ENCODE results near the gene APOH. TPM values are rescaled to one million over a fixed set of nuclear protein-coding genes. Genes with fewer than 3 reads are reported as not detected.

APOH gene
- total and polyA plus RNA-seq, 2 of the 13 experiments (the other 11 are each of a cell fraction or from before 2014, with no cell fraction given): 4,846 to 5,748 TPM

DNA sequence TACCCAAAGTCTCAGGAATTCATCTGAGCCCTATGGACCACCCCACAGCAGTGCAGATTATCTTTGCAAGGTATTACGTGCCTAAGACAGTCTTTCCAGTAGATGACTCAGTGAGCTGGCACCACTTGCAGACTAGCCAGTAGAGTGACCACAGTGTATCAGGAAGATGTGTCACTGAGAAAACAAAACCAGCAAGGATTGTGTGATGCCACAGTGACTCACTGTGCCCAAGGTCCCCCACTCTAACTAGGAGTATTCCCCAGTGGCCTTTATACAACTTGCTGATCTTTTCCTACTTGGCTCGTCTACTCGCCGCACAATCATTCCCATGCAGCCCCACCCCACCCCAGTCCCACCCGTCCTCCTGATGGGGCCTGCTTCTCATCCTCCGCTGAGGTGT lies 46.4 kb upstream of the APOH start (continued):
- 0 out of 4 replicates have a peak, but pooled peaks of 1 of the 2 experiments have one; percentile 11 for TF ChIP-seq MAFK (conservative IDR thresholded peaks at IDR 0.05 in 1 of 2, IDR thresholded peaks at IDR 0.05 in 1 of 2; ENCODE audit: low read length in 2 of 2)
- TF ChIP-seq ZNF101 (CRISPR knock-in tag; IDR thresholded peaks at IDR 0.05; ENCODE audit: borderline replicate concordance, low read depth): no peak
- TF ChIP-seq EHMT2 (IDR thresholded peaks at IDR 0.05; ENCODE audit: borderline replicate concordance, low read depth, low read length): no peak

GRCh38 chr17:66273586-66273848 lies 44.3 kb upstream of the APOH start:
- ChIA-PET POLR2A (no interaction called here), CTCF (ENCODE audit: low intra/inter-chr PET ratio, low total read pairs) (no interaction called here)
- BruUV-seq (replicated peaks): no TSS peak
- TF ChIP-seq ZNF792 (CRISPR knock-in tag; IDR thresholded peaks at IDR 0.05): no peak
- TF ChIP-seq, protein P1, sequence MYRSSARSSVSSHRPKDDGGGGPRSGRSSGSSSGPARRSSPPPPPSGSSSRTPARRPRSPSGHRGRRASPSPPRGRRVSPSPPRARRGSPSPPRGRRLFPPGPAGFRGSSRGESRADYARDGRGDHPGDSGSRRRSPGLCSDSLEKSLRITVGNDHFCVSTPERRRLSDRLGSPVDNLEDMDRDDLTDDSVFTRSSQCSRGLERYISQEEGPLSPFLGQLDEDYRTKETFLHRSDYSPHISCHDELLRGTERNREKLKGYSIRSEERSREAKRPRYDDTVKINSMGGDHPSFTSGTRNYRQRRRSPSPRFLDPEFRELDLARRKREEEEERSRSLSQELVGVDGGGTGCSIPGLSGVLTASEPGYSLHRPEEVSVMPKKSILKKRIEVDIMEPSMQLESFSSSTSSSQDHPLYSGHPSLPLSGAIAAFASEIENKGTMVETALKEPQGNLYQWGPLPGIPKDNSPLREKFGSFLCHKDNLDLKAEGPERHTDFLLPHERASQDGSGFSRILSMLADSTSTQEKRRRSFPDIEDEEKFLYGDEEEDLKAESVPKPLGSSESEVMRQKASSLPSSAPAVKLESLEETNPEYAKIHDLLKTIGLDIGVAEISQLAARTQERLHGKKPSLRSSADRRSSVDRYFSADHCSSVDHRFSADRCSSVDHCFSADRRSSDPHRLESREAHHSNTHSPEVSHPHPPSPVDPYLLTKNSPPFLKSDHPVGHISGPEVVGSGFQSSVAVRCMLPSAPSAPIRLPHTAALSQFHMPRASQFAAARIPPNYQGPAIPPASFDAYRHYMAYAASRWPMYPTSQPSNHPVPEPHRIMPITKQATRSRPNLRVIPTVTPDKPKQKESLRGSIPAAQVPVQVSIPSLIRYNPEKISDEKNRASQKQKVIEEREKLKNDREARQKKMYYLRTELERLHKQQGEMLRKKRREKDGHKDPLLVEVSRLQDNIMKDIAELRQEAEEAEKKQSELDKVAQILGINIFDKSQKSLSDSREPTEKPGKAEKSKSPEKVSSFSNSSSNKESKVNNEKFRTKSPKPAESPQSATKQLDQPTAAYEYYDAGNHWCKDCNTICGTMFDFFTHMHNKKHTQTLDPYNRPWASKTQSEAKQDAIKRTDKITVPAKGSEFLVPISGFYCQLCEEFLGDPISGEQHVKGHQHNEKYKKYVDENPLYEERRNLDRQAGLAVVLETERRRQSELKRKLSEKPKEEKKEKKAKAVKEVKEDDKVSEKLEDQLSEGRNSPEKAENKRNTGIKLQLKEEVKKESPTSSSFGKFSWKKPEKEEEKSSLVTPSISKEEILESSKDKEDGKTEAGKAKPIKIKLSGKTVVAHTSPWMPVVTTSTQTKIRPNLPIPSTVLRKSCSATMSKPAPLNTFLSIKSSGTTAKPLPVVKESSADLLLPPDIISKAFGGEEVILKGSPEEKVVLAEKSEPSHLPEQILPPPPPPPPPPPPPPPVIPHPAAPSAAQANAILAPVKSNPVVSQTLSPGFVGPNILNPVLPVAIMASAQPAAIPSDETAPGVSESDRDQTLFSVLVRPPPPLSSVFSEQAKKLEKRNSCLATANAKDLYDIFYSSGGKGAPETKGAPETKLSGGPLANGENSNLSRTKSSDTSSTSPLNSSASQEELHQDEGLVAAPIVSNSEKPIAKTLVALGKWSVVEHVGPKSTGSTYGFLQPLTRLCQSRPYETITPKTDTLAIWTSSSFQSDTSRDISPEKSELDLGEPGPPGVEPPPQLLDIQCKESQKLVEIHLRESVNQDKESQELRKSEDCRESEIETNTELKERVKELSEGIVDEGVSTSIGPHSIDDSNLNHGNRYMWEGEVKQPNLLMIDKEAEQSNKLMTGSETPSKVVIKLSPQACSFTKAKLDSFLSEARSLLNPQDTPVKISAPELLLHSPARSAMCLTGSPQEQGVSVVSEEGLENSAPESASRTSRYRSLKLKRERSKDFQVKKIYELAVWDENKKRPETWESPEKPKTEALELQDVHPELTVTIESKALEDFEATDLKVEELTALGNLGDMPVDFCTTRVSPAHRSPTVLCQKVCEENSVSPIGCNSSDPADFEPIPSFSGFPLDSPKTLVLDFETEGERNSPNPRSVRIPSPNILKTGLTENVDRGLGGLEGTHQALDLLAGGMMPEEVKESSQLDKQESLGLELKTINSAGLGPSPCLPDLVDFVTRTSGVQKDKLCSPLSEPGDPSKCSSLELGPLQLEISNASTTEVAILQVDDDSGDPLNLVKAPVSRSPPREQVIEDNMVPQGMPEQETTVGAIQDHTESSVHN (CRISPR knock-in tag; IDR thresholded peaks at IDR 0.05): no peak
- TF ChIP-seq, protein P2, sequence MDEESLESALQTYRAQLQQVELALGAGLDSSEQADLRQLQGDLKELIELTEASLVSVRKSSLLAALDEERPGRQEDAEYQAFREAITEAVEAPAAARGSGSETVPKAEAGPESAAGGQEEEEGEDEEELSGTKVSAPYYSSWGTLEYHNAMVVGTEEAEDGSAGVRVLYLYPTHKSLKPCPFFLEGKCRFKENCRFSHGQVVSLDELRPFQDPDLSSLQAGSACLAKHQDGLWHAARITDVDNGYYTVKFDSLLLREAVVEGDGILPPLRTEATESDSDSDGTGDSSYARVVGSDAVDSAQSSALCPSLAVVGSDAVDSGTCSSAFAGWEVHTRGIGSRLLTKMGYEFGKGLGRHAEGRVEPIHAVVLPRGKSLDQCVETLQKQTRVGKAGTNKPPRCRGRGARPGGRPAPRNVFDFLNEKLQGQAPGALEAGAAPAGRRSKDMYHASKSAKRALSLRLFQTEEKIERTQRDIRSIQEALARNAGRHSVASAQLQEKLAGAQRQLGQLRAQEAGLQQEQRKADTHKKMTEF (CRISPR knock-in tag; IDR thresholded peaks at IDR 0.05): no peak
- TF ChIP-seq, protein P3, sequence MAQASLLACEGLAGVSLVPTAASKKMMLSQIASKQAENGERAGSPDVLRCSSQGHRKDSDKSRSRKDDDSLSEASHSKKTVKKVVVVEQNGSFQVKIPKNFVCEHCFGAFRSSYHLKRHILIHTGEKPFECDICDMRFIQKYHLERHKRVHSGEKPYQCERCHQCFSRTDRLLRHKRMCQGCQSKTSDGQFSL (CRISPR knock-in tag; IDR thresholded peaks at IDR 0.05): no peak
- no peak for TF ChIP-seq STAG1 (CRISPR knock-in tag; IDR thresholded peaks at IDR 0.05)
- no peak for TF ChIP-seq ZBTB8A (CRISPR knock-in tag; IDR thresholded peaks at IDR 0.05; ENCODE audit: borderline replicate concordance, low read depth)
- TF ChIP-seq ZNF558 (CRISPR knock-in tag; IDR thresholded peaks at IDR 0.05; ENCODE audit: borderline replicate concordance): no peak
- no peak for TF ChIP-seq HDAC1 (CRISPR knock-in tag; IDR thresholded peaks at IDR 0.05)
- TF ChIP-seq ZNF720 (CRISPR knock-in tag; IDR thresholded peaks at IDR 0.05): no peak
- Histone ChIP-seq H3K9ac (ENCODE audit: insufficient read depth, low read depth, low read length) (no peak overlapping the region), H3K36me3 (replicated peaks in 1 of 2; ENCODE audit: control insufficient read depth in 1 of 2, insufficient read depth in 2 of 2, low read length in 2 of 2) (no peaks in the 10 kb centered on the region), H2AFZ (ENCODE audit: low read length) (no peak overlapping the region), H3K27me3 (ENCODE audit: control insufficient read depth in 1 of 2, insufficient read depth in 2 of 2, low read length in 2 of 2) (no peaks in the 10 kb centered on the region), H3K4me3 (replicated peaks in 1 of 3; ENCODE audit: insufficient read depth in 1 of 3, low read depth in 2 of 3, low read length in 3 of 3) (no peak overlapping the region), H3K79me2 (ENCODE audit: insufficient read depth, low read length) (no peaks in the 10 kb centered on the region), H3K4me2 (ENCODE audit: low read depth, low read length) (no peak overlapping the region), H3K4me1 (ENCODE audit: insufficient read depth, low read length) (peaks cover 35% of the 10 kb centered on the region), H3K9me3 (ENCODE audit: low read length) (no peaks in the 10 kb centered on the region), H3K27ac (ENCODE audit: extremely low read length, insufficient read depth, low read length) (no peak overlapping the region), H4K20me1 (ENCODE audit: insufficient read depth, low read length) (no peaks in the 10 kb centered on the region)
- in situ Hi-C loops (cut with HindIII; ENCODE audit: extremely low pct_ligation_motif_present, low pct_unique_long_range_greater_than_20kb) (no loop called here), intact Hi-C loops (cut with micrococcal nuclease; ENCODE audit: unreplicated experiment) (no loop called here)
- ATAC-seq (no peak), DNase-seq (ENCODE audit: low spot score) (no peak), FAIRE-seq (no peak)

Data from HepG2 (cell line).